Frontal cortex (tissue), 4 donors: ENCODE measurements around the gene FLYWCH1. TPM values are rescaled to one million over a fixed set of nuclear protein-coding genes. Genes with fewer than 3 reads are reported as not detected.
"Not testable (repeated sequence)": the region's sequence is repeated elsewhere in the genome, so short reads cannot be mapped to it uniquely, and the experiment has no call there.

Experiments
- DNase-seq, 2 donors: peaks; one replicate each; pipeline ENCODE4 v3.0.0; 2012; ENCODE audit warnings: low spot score in 2 of 2
- FAIRE-seq: peaks from 2 replicates; lab custom pipeline; 2012; peaks lifted over from hg19 to GRCh38; lab: Jason Lieb, UNC
- total RNA-seq: library from RNA; depleted of rRNA; stranded (reverse); fragments of >200 nt; gene quantifications from one replicate; pipeline ENCODE4 v1.2.3, GENCODE V29; 2014
- donor health status: control.
- donor health status: control.
- donor health status: control.

The FLYWCH1 gene
- total RNA-seq, 1 donor from 2014 or later, result 22.8 TPM

- DNase-seq (no peak), FAIRE-seq (no peak)
These were observed 14.6 kb upstream of the FLYWCH1 start for GRCh38 chr16:2897110-2897509.

GRCh38 chr16:2898831-2899563 lies 12.7 kb upstream of the FLYWCH1 start:
- FAIRE-seq (no peak), DNase-seq (peak in 1 of 2 donors; percentile 7)

GRCh38 chr16:2899564-2900072 lies 12.1 kb upstream of the FLYWCH1 start:
- FAIRE-seq (no peak), DNase-seq (no peak)

- DNase-seq, result no peak
- no peak for FAIRE-seq
These were observed 11.1 kb upstream of the FLYWCH1 start for GRCh38 chr16:2900526-2901075.

GRCh38 chr16:2902337-2903130 lies 9.2 kb upstream of the FLYWCH1 start:
- no peak for FAIRE-seq
- no peak for DNase-seq

GRCh38 chr16:2904100-2904921 lies 7.4 kb upstream of the FLYWCH1 start:
- FAIRE-seq, result no peak
- DNase-seq, result peak; percentile 84 to 86

GRCh38 chr16:2904922-2905240 lies 6.8 kb upstream of the FLYWCH1 start:
- DNase-seq (no peak), FAIRE-seq (no peak)

- DNase-seq (peak; percentile 97 to 98), FAIRE-seq (peak; percentile 70)
These were observed 6.3 kb upstream of the FLYWCH1 start for GRCh38 chr16:2905241-2905987.

- FAIRE-seq (no peak), DNase-seq (no peak)
These were observed 5.7 kb upstream of the FLYWCH1 start for GRCh38 chr16:2905988-2906387.

GRCh38 chr16:2907084-2907753 lies 4.5 kb upstream of the FLYWCH1 start:
- not testable (repeated sequence) for DNase-seq, FAIRE-seq

- FAIRE-seq, result no peak
These were observed 1.2 kb upstream of the FLYWCH1 start for GRCh38 chr16:2910441-2910969.

GRCh38 chr16:2912330-2913199 lies 834 bp downstream of the FLYWCH1 start:
- no peak for FAIRE-seq
- DNase-seq, result no peak

More at GRCh38 chr16:2910441-2910969, 1.2 kb upstream of the FLYWCH1 start:
- DNase-seq, result no peak

GRCh38 chr16:2913603-2914002 lies 1.9 kb downstream of the FLYWCH1 start:
- no peak for FAIRE-seq

GRCh38 chr16:2914233-2914632 lies 2.5 kb downstream of the FLYWCH1 start:
- DNase-seq (no peak), FAIRE-seq (no peak)

More at GRCh38 chr16:2913603-2914002, 1.9 kb downstream of the FLYWCH1 start:
- no peak for DNase-seq

- DNase-seq, result no peak
- no peak for FAIRE-seq
These were observed 3.6 kb downstream of the FLYWCH1 start for GRCh38 chr16:2915196-2915929.

GRCh38 chr16:2919511-2920255 lies 8.0 kb downstream of the FLYWCH1 start:
- FAIRE-seq (peak; percentile 44), DNase-seq (peak; percentile 52 to 59)
